ENCODE data around the gene C1orf210. TPM values are rescaled to one million over a fixed set of nuclear protein-coding genes. Genes with fewer than 3 reads are reported as not detected.

Gene C1orf210
- total and polyA plus RNA-seq, 2 donors (not counting 1 experiment from before 2014, with no cell fraction given), result not detected

DNA sequence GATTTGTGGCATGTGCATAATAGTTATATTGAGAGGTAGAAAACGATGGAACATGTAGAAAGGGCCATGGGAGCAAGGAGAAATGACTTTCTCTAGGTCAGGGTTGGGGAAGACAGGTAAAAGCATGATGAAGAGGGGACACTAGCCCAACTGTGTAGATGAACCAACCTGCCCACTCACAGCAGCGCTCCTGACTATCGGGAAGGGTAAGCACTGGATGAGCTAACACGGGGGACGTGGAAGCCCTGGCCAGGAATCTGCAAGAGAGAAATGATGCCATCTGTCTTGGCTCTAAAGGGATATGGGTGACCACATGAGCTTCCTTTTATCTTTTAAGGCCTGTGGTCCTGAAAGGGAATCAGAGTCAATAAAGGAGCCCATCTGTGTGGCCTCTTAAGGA lies 51.8 kb downstream of the C1orf210 start:
- intact Hi-C loops (cut with micrococcal nuclease), result no loop called here
- H3K9me3 Mint-ChIP-seq (ENCODE audit: insufficient read depth), result no peaks in the 10 kb centered on the region
- H3K9ac ChIP-seq (ENCODE audit: low read length), result no peak overlapping the region
- no peak overlapping the region for H3K4me3 Mint-ChIP-seq
- H3K4me1 ChIP-seq (ENCODE audit: control insufficient read depth in 2 of 2, insufficient read depth in 2 of 2, low read length in 2 of 2), result peaks cover 8 to 10% of the 10 kb centered on the region in 2 donors
- H3K27ac ChIP-seq (ENCODE audit: low read length in 2 of 2), result no peak overlapping the region
- ChIA-PET POLR2A (no interaction called here), CTCF (interaction anchor here (1.3 to 17.5 kb wide), 2 partner anchors 160 to 180 kb away, joined by 3 to 332 read pairs; no protein-coding TSS in a partner anchor)
- no peak overlapping the region for H2AFZ ChIP-seq (ENCODE audit: insufficient read depth, low read depth, low read length, poor library complexity, severe bottlenecking)
- no peak for DNase-seq
- no peaks in the 10 kb centered on the region for H4K20me1 ChIP-seq (ENCODE audit: control insufficient read depth, insufficient read depth, low read length, poor library complexity, severe bottlenecking)
- no peak for ATAC-seq (ENCODE audit: low read depth)
- TF ChIP-seq EZH2 (IDR thresholded peaks at IDR 0.05; ENCODE audit: borderline replicate concordance, insufficient read depth, low read depth, low read length, poor library complexity, severe bottlenecking), result no peak
- TF ChIP-seq, protein P1, sequence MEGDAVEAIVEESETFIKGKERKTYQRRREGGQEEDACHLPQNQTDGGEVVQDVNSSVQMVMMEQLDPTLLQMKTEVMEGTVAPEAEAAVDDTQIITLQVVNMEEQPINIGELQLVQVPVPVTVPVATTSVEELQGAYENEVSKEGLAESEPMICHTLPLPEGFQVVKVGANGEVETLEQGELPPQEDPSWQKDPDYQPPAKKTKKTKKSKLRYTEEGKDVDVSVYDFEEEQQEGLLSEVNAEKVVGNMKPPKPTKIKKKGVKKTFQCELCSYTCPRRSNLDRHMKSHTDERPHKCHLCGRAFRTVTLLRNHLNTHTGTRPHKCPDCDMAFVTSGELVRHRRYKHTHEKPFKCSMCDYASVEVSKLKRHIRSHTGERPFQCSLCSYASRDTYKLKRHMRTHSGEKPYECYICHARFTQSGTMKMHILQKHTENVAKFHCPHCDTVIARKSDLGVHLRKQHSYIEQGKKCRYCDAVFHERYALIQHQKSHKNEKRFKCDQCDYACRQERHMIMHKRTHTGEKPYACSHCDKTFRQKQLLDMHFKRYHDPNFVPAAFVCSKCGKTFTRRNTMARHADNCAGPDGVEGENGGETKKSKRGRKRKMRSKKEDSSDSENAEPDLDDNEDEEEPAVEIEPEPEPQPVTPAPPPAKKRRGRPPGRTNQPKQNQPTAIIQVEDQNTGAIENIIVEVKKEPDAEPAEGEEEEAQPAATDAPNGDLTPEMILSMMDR (IDR thresholded peaks at IDR 0.05), result no peak
- H3K4me2 ChIP-seq (replicated peaks; ENCODE audit: low read depth, low read length, poor library complexity, severe bottlenecking), result no peak overlapping the region
- no peaks in the 10 kb centered on the region for H3K27me3 ChIP-seq (replicated peaks in 1 of 4; ENCODE audit: control extremely low read depth in 1 of 4, control insufficient read depth in 3 of 4, insufficient read depth in 4 of 4, low read length in 3 of 4)
- no peaks in the 10 kb centered on the region for H3K36me3 ChIP-seq (replicated peaks in 1 of 2; ENCODE audit: control extremely low read depth in 1 of 2, control insufficient read depth in 1 of 2, extremely low read depth in 1 of 2, insufficient read depth in 2 of 2, low read length in 1 of 2)
- H3K27me3 Mint-ChIP-seq, result peaks cover 4% of the 10 kb centered on the region
- WGBS (ENCODE audit: insufficient coverage), result 94% methylated on average over 3 of the region's 5 CpGs
- no peak overlapping the region for H3K4me3 ChIP-seq (ENCODE audit: control extremely low read depth in 1 of 5, extremely low read depth in 1 of 5, insufficient read depth in 1 of 5, low read depth in 2 of 5, low read length in 4 of 5)
- H3K4me1 Mint-ChIP-seq, result peaks cover 13% of the 10 kb centered on the region
- H3K9me3 ChIP-seq (ENCODE audit: control extremely low read depth in 1 of 3, control insufficient read depth in 2 of 3, insufficient read depth in 1 of 3, low read length in 2 of 3), result no peaks in the 10 kb centered on the region
- no peaks in the 10 kb centered on the region for H3K79me2 ChIP-seq (ENCODE audit: control insufficient read depth, insufficient read depth, low read length)
- no peak overlapping the region for H3K27ac Mint-ChIP-seq

DNA sequence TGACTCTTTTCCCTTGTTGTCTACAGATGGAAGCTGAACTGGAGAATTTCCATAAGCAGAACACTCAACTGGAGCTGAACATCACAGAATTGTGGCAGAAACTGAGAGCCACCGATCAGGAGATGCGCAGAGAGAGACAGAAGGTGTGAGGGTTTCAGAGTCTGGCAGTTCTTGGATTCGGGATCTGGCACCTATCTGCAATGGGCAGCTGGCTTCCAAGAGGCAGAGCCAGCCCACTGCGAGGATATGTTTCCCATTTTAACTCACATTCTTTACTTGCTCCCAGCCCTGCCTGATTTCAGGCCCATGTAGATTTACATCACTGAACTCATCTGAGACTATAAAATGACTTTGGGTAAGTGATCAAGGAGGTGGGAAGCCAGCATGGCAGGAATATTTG lies 52.9 kb downstream of the C1orf210 start:
- Histone ChIP-seq H3K4me1 (ENCODE audit: control insufficient read depth in 2 of 2, insufficient read depth in 2 of 2, low read length in 2 of 2) (no peaks in the 10 kb centered on the region), H3K9ac (ENCODE audit: low read length) (no peak overlapping the region), H3K79me2 (ENCODE audit: control insufficient read depth, insufficient read depth, low read length) (no peaks in the 10 kb centered on the region), H3K4me2 (replicated peaks; ENCODE audit: low read depth, low read length, poor library complexity, severe bottlenecking) (no peak overlapping the region), H3K36me3 (replicated peaks in 1 of 2; ENCODE audit: control extremely low read depth in 1 of 2, control insufficient read depth in 1 of 2, extremely low read depth in 1 of 2, insufficient read depth in 2 of 2, low read length in 1 of 2) (no peaks in the 10 kb centered on the region), H3K9me3 (ENCODE audit: control extremely low read depth in 1 of 3, control insufficient read depth in 2 of 3, insufficient read depth in 1 of 3, low read length in 2 of 3) (no peaks in the 10 kb centered on the region), H4K20me1 (ENCODE audit: control insufficient read depth, insufficient read depth, low read length, poor library complexity, severe bottlenecking) (no peaks in the 10 kb centered on the region), H3K4me3 (ENCODE audit: control extremely low read depth in 1 of 5, extremely low read depth in 1 of 5, insufficient read depth in 1 of 5, low read depth in 2 of 5, low read length in 4 of 5) (no peak overlapping the region), H2AFZ (ENCODE audit: insufficient read depth, low read depth, low read length, poor library complexity, severe bottlenecking) (no peak overlapping the region), H3K27me3 (replicated peaks in 1 of 4; ENCODE audit: control extremely low read depth in 1 of 4, control insufficient read depth in 3 of 4, insufficient read depth in 4 of 4, low read length in 3 of 4) (no peaks in the 10 kb centered on the region), H3K27ac (ENCODE audit: low read length in 2 of 2) (no peak overlapping the region)
- Mint-ChIP-seq H3K27me3 (peaks cover 4% of the 10 kb centered on the region), H3K27ac (no peak overlapping the region), H3K9me3 (ENCODE audit: insufficient read depth) (no peaks in the 10 kb centered on the region), H3K4me1 (peaks cover 1% of the 10 kb centered on the region), H3K4me3 (no peak overlapping the region)
- DNase-seq (no peak), ATAC-seq (ENCODE audit: low read depth) (no peak)
- no peak for TF ChIP-seq EZH2 (IDR thresholded peaks at IDR 0.05; ENCODE audit: borderline replicate concordance, insufficient read depth, low read depth, low read length, poor library complexity, severe bottlenecking)
- ChIA-PET POLR2A (no interaction called here), CTCF (interaction anchor here (0.6 to 17.5 kb wide), 3 partner anchors 181 to 1863 kb away, joined by 3 to 332 read pairs (median 3); no protein-coding TSS in a partner anchor)
- intact Hi-C loops (cut with micrococcal nuclease), result no loop called here
- WGBS (ENCODE audit: insufficient coverage), result 98% methylated on average over 3 of the region's 4 CpGs
